ENCODE data around the gene RASSF6.
"Not testable (repeated sequence)": the region's sequence is repeated elsewhere in the genome, so short reads cannot be mapped to it uniquely, and the experiment has no call there.

RASSF6 gene

GRCh38 chr4:73609706-73610105, 10.5 kb downstream of the RASSF6 start:
- no peak for DNase-seq (ENCODE audit: low read depth)

- DNase-seq (ENCODE audit: low read depth): no peak
Observed at GRCh38 chr4:73608689-73609594, 11.3 kb downstream of the RASSF6 start.

GRCh38 chr4:73607375-73608033, 12.7 kb downstream of the RASSF6 start:
- no peak for DNase-seq (ENCODE audit: low read depth)

GRCh38 chr4:73606465-73606974, 13.7 kb downstream of the RASSF6 start:
- DNase-seq (ENCODE audit: low read depth): no peak

GRCh38 chr4:73603854-73604584, 16.2 kb downstream of the RASSF6 start:
- DNase-seq (ENCODE audit: low read depth): no peak

GRCh38 chr4:73603271-73603710, 16.9 kb downstream of the RASSF6 start:
- no peak for DNase-seq (ENCODE audit: low read depth)

- DNase-seq (ENCODE audit: low read depth): no peak
Observed at GRCh38 chr4:73600954-73601353, 19.3 kb downstream of the RASSF6 start.

- DNase-seq (ENCODE audit: low read depth): no peak
Observed at GRCh38 chr4:73599182-73599581, 21.1 kb downstream of the RASSF6 start.

- DNase-seq (ENCODE audit: low read depth): no peak
Observed at GRCh38 chr4:73597594-73597993, 22.6 kb downstream of the RASSF6 start.

GRCh38 chr4:73597183-73597582, 23.1 kb downstream of the RASSF6 start:
- DNase-seq (ENCODE audit: low read depth): not testable (repeated sequence)

- no peak for DNase-seq (ENCODE audit: low read depth)
Observed at GRCh38 chr4:73596001-73596400, 24.2 kb downstream of the RASSF6 start.

- DNase-seq (ENCODE audit: low read depth): no peak
Observed at GRCh38 chr4:73593631-73594241, 26.5 kb downstream of the RASSF6 start.

- DNase-seq (ENCODE audit: low read depth): no peak
Observed at GRCh38 chr4:73589887-73590801, 30.1 kb downstream of the RASSF6 start.

- no peak for DNase-seq (ENCODE audit: low read depth)
Observed at GRCh38 chr4:73589261-73589847, 30.9 kb downstream of the RASSF6 start.

- no peak for DNase-seq (ENCODE audit: low read depth)
Observed at GRCh38 chr4:73588613-73589012, 31.6 kb downstream of the RASSF6 start.

GRCh38 chr4:73586666-73587065, 33.6 kb downstream of the RASSF6 start:
- no peak for DNase-seq (ENCODE audit: low read depth)

- DNase-seq (ENCODE audit: low read depth): no peak
Observed at GRCh38 chr4:73586040-73586439, 34.2 kb downstream of the RASSF6 start.

GRCh38 chr4:73585345-73585744, 34.9 kb downstream of the RASSF6 start:
- no peak for DNase-seq (ENCODE audit: low read depth)

- no peak for DNase-seq (ENCODE audit: low read depth)
Observed at GRCh38 chr4:73583666-73584065, 36.6 kb downstream of the RASSF6 start.

- DNase-seq (ENCODE audit: low read depth): no peak
Observed at GRCh38 chr4:73577371-73577770, 42.9 kb downstream of the RASSF6 start.

All from stimulated activated CD8-positive, alpha-beta memory T cell treated with anti-CD3 and anti-CD28 coated beads, Interleukin-4, amount 100 ng/mL, for 24 hours (primary cell).